Left lung (tissue), 10 donors: ENCODE results near the gene EGF. TPM values are rescaled to one million over a fixed set of nuclear protein-coding genes. Genes with fewer than 3 reads are reported as not detected.
A peak's percentile ranks its signal among the peaks of the same experiment; 100 is the strongest.

Source experiments
- ATAC-seq: fragments of 200-7000 bp; cut with Tn5 transposase; one replicate; pipeline ENCODE4 v1.9.1; 2020; ENCODE audit warnings: moderate library complexity
- DNase-seq, 4 donors: peaks; one replicate each; pipeline ENCODE4 v3.0.0-alpha.2; 2013 to 2020
- H3K27ac ChIP-seq, 2 donors: fragments of 200-600 bp; sonication (generic) in 1 of 2; one replicate each; pipeline versions ENCODE4 v1.5.0 to v1.8.0; 2020 to 2021
- H3K27me3 ChIP-seq, 2 donors: fragments of 200-600 bp; sonication (generic) in 1 of 2; one replicate each; pipeline versions ENCODE4 v1.5.0 to v1.8.0; 2020 to 2021
- H3K36me3 ChIP-seq, 2 donors: fragments of 200-600 bp; sonication (generic) in 1 of 2; one replicate each; pipeline versions ENCODE4 v1.5.0 to v1.8.0; 2020 to 2021
- H3K4me1 ChIP-seq, 2 donors: fragments of 200-600 bp; one replicate each; pipeline ENCODE4 v1.8.0; 2021
- H3K4me3 ChIP-seq, 2 donors: fragments of 200-600 bp; sonication (generic) in 1 of 2; one replicate each; pipeline versions ENCODE4 v1.5.0 to v1.8.0; 2020 to 2021; ENCODE audit warnings: mild to moderate bottlenecking in 1 of 2
- H3K9me3 ChIP-seq, 2 donors: fragments of 200-600 bp; sonication (generic) in 1 of 2; one replicate each; pipeline versions ENCODE4 v1.5.0 to v1.8.0; 2020 to 2021
- intact Hi-C, 2 donors: fragments of 100-400 bp; cut with DNase I; formaldehyde crosslinking; loops; one replicate each; pipeline versions ENCODE4 v1.11.2 to v1.14.2; 2022
- polyA plus RNA-seq, 6 donors: library from polyadenylated mRNA; unstranded; fragments of 120-200 nt; gene quantifications; one replicate each; pipeline ENCODE4 v1.2.1, GENCODE V29; 2013; ENCODE audit not compliant: insufficient read length in 6 of 6
- total RNA-seq, 2 donors: library from RNA; stranded (reverse); fragmentation: NEBNext Ultra II Directional; extraction: Animal tissue kit (Norgen Biotek cat#: 25700); gene quantifications; one replicate each; pipeline ENCODE4 v1.2.1, GENCODE V29; 2021
- TF ChIP-seq, protein P1 (sequence below), 2 donors: fragments of 200-600 bp; sonication (generic) in 1 of 2; IDR thresholded peaks; one replicate each; pipeline versions ENCODE4 v1.5.0 to v1.8.0; 2021; ENCODE audit warnings: antibody characterized with exemption in 2 of 2
- donor health status: DM: no; HTN: yes; CAD: no.
- donor health status: DM: no; HTN: no; CAD: no.

The EGF gene
- total and polyA plus RNA-seq, 8 donors = 0.45 to 4.3 (median 1.0) TPM

DNA sequence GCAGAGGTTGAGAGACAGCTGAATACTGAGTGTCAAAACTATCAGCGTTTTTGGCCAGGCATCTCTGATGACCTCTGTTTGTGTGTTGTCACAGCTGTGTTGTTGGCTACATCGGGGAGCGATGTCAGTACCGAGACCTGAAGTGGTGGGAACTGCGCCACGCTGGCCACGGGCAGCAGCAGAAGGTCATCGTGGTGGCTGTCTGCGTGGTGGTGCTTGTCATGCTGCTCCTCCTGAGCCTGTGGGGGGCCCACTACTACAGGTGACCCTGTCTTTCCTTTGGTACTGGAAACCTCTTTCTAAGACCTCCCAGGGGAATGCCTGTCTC is 86.9 kb downstream of the EGF start:
- ATAC-seq (no peak), DNase-seq (no peak)
- Histone ChIP-seq H3K9me3 (no peaks in the 10 kb centered on the region), H3K27ac (no peak overlapping the region), H3K4me1 (no peaks in the 10 kb centered on the region), H3K4me3 (no peak overlapping the region), H3K27me3 (peaks cover 0 to 10% of the 10 kb centered on the region in 2 donors), H3K36me3 (no peaks in the 10 kb centered on the region)
- TF ChIP-seq, protein P1, sequence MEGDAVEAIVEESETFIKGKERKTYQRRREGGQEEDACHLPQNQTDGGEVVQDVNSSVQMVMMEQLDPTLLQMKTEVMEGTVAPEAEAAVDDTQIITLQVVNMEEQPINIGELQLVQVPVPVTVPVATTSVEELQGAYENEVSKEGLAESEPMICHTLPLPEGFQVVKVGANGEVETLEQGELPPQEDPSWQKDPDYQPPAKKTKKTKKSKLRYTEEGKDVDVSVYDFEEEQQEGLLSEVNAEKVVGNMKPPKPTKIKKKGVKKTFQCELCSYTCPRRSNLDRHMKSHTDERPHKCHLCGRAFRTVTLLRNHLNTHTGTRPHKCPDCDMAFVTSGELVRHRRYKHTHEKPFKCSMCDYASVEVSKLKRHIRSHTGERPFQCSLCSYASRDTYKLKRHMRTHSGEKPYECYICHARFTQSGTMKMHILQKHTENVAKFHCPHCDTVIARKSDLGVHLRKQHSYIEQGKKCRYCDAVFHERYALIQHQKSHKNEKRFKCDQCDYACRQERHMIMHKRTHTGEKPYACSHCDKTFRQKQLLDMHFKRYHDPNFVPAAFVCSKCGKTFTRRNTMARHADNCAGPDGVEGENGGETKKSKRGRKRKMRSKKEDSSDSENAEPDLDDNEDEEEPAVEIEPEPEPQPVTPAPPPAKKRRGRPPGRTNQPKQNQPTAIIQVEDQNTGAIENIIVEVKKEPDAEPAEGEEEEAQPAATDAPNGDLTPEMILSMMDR (IDR thresholded peaks at IDR 0.05) = no peak
- intact Hi-C loops = no loop called here

DNA sequence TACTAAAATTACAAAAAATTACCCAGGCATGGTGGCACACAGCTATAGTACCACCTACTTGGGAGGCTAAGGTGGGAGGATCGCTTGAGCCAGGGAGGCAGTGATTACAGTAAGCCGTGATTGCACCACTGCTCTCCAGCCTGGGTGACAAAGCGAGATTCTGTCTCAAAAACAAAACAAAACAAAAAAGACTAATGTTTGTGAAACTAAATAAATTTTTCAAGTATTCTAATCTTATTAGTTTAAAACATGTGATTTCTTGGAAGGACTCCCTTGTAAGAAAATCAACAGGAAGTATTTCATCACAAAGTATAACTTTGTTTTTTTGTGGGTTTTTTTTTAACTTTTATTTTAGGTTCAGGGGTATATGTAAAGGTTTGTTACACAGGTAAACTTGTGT is 89.6 kb downstream of the EGF start:
- Histone ChIP-seq H3K36me3 (no peaks in the 10 kb centered on the region), H3K27me3 (peaks cover 0 to 9% of the 10 kb centered on the region in 2 donors), H3K4me1 (no peaks in the 10 kb centered on the region), H3K4me3 (no peak overlapping the region), H3K27ac (no peak overlapping the region), H3K9me3 (no peaks in the 10 kb centered on the region)
- intact Hi-C loops = no loop called here
- TF ChIP-seq, protein P1 (IDR thresholded peaks at IDR 0.05) = no peak
- DNase-seq = no peak
- ATAC-seq = no peak

DNA sequence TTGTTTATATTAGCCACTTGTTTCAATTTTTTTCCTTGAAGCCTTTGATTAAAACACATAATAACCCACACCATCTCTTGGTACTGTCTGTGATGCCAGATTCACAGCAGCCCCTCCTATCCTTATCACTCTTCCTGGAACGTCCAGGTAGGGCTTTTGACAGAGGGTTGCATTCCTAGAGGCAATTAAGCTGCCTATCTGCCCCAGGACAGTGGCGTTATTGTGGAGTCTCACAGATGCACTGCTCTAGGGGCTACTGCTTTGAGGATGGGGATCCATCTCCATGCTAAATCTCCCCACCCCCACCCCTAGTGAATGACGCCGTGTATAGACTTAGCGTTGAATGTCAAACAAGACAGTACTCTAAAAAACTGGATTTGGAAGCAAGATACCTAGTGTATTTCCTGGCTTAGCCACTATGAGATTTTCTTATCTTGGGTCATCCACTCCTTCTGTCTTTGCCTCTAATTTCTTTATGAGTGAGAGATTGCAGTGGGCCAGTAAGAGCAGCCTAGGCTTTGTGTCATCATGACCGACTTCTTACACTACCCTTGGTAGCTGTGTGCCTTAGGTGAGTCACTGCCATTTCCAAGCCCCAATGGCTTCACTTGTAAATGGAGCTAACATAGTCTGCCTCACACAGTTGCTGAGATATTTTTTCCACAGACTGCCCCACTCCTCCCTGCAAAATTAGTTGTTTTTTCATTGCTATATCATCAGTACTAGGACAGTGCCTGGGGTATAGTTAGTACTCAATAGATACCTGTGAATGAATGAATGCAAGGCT is 90.9 kb downstream of the EGF start:
- H3K4me1 ChIP-seq = no peaks in the 10 kb centered on the region

GRCh38 chr4:110004556-110004955 is 91.9 kb downstream of the EGF start:
- intact Hi-C loops = no loop called here

More for the DNA sequence above, 90.9 kb downstream of the EGF start:
- ATAC-seq = no peak
- no peak overlapping the region for H3K27ac ChIP-seq
- intact Hi-C loops = no loop called here
- H3K36me3 ChIP-seq = no peaks in the 10 kb centered on the region
- H3K9me3 ChIP-seq = no peaks in the 10 kb centered on the region
- DNase-seq = no peak
- no peaks in the 10 kb centered on the region for H3K27me3 ChIP-seq
- TF ChIP-seq, protein P1 (IDR thresholded peaks at IDR 0.05) = no peak
- no peak overlapping the region for H3K4me3 ChIP-seq

GRCh38 chr4:110005461-110006056 is 92.9 kb downstream of the EGF start:
- Histone ChIP-seq H3K4me1 (no peaks in the 10 kb centered on the region), H3K27ac (no peak overlapping the region), H3K27me3 (no peaks in the 10 kb centered on the region), H3K36me3 (no peaks in the 10 kb centered on the region), H3K9me3 (no peaks in the 10 kb centered on the region), H3K4me3 (no peak overlapping the region)
- DNase-seq = peak in 2 of 4 donors; percentile 61 to 68
- TF ChIP-seq, protein P1 (IDR thresholded peaks at IDR 0.05) = peak; percentile 22 to 64
- intact Hi-C loops = loop anchor here in 1 of 2 donors (5.0 kb wide), 1 partner anchor 512 kb away; no protein-coding TSS in a partner anchor
- ATAC-seq = peak; percentile 93

More at GRCh38 chr4:110004556-110004955, 91.9 kb downstream of the EGF start:
- no peak overlapping the region for H3K27ac ChIP-seq
- no peak overlapping the region for H3K4me3 ChIP-seq
- H3K4me1 ChIP-seq = no peaks in the 10 kb centered on the region
- no peaks in the 10 kb centered on the region for H3K27me3 ChIP-seq
- H3K9me3 ChIP-seq = no peaks in the 10 kb centered on the region
- ATAC-seq = no peak
- DNase-seq = no peak
- TF ChIP-seq, protein P1 (IDR thresholded peaks at IDR 0.05) = no peak
- H3K36me3 ChIP-seq = no peaks in the 10 kb centered on the region
